ENCODE data around the gene AKAP13.
"Not testable (repeated sequence)": the region's sequence is repeated elsewhere in the genome, so short reads cannot be mapped to it uniquely, and the experiment has no call there.

Gene AKAP13

GRCh38 chr15:85477730-85478129, 97.3 kb downstream of the AKAP13 start:
- DNase-seq (ENCODE audit: low read depth in 1 of 2, low spot score in 1 of 2), result no peak
- TF ChIP-seq JUND (IDR thresholded peaks at IDR 0.05; ENCODE audit: low read depth), result no peak
- in situ Hi-C loops (cut with HindIII; ENCODE audit: low pct_unique_long_range_greater_than_20kb, low sequenced_read_pairs), result no loop called here

GRCh38 chr15:85479071-85479647, 98.8 kb downstream of the AKAP13 start:
- peak in 1 of 2 experiments; percentile 49 for DNase-seq (ENCODE audit: low read depth in 1 of 2, low spot score in 1 of 2)
- in situ Hi-C loops (cut with HindIII; ENCODE audit: low pct_unique_long_range_greater_than_20kb, low sequenced_read_pairs), result no loop called here
- no peak for TF ChIP-seq JUND (IDR thresholded peaks at IDR 0.05; ENCODE audit: low read depth)

GRCh38 chr15:85480923-85481322, 100.5 kb downstream of the AKAP13 start:
- no peak for DNase-seq (ENCODE audit: low read depth in 1 of 2, low spot score in 1 of 2)
- in situ Hi-C loops (cut with HindIII; ENCODE audit: low pct_unique_long_range_greater_than_20kb, low sequenced_read_pairs), result no loop called here
- no peak for TF ChIP-seq JUND (IDR thresholded peaks at IDR 0.05; ENCODE audit: low read depth)

- DNase-seq (ENCODE audit: low read depth in 1 of 2, low spot score in 1 of 2); in situ Hi-C loops (cut with HindIII; ENCODE audit: low pct_unique_long_range_greater_than_20kb, low sequenced_read_pairs): not testable (repeated sequence)
These were observed 101.1 kb downstream of the AKAP13 start for GRCh38 chr15:85481543-85481942.

GRCh38 chr15:85482894-85483293, 102.5 kb downstream of the AKAP13 start:
- in situ Hi-C loops (cut with HindIII; ENCODE audit: low pct_unique_long_range_greater_than_20kb, low sequenced_read_pairs), result no loop called here
- DNase-seq (ENCODE audit: low read depth in 1 of 2, low spot score in 1 of 2), result no peak
- no peak for TF ChIP-seq JUND (IDR thresholded peaks at IDR 0.05; ENCODE audit: low read depth)

GRCh38 chr15:85483955-85484354, 103.6 kb downstream of the AKAP13 start:
- in situ Hi-C loops (cut with HindIII; ENCODE audit: low pct_unique_long_range_greater_than_20kb, low sequenced_read_pairs); DNase-seq (ENCODE audit: low read depth in 1 of 2, low spot score in 1 of 2): not testable (repeated sequence)

GRCh38 chr15:85484923-85485322, 104.5 kb downstream of the AKAP13 start:
- in situ Hi-C loops (cut with HindIII; ENCODE audit: low pct_unique_long_range_greater_than_20kb, low sequenced_read_pairs); DNase-seq (ENCODE audit: low read depth in 1 of 2, low spot score in 1 of 2): not testable (repeated sequence)

- in situ Hi-C loops (cut with HindIII; ENCODE audit: low pct_unique_long_range_greater_than_20kb, low sequenced_read_pairs), result no loop called here
- TF ChIP-seq JUND (IDR thresholded peaks at IDR 0.05; ENCODE audit: low read depth), result no peak
- peak; percentile 50 to 84 for DNase-seq (ENCODE audit: low read depth in 1 of 2, low spot score in 1 of 2)
These were observed 105.7 kb downstream of the AKAP13 start for GRCh38 chr15:85485956-85486567.

- DNase-seq (ENCODE audit: low read depth in 1 of 2, low spot score in 1 of 2); in situ Hi-C loops (cut with HindIII; ENCODE audit: low pct_unique_long_range_greater_than_20kb, low sequenced_read_pairs): not testable (repeated sequence)
These were observed 107.4 kb downstream of the AKAP13 start for GRCh38 chr15:85487796-85488195.

- no peak for DNase-seq (ENCODE audit: low read depth in 1 of 2, low spot score in 1 of 2)
- in situ Hi-C loops (cut with HindIII; ENCODE audit: low pct_unique_long_range_greater_than_20kb, low sequenced_read_pairs), result no loop called here
- no peak for TF ChIP-seq JUND (IDR thresholded peaks at IDR 0.05; ENCODE audit: low read depth)
These were observed 108.6 kb downstream of the AKAP13 start for GRCh38 chr15:85488997-85489396.

- TF ChIP-seq JUND (IDR thresholded peaks at IDR 0.05; ENCODE audit: low read depth), result no peak
- no peak for DNase-seq (ENCODE audit: low read depth in 1 of 2, low spot score in 1 of 2)
- in situ Hi-C loops (cut with HindIII; ENCODE audit: low pct_unique_long_range_greater_than_20kb, low sequenced_read_pairs), result no loop called here
These were observed 109.5 kb downstream of the AKAP13 start for GRCh38 chr15:85489773-85490493.

- TF ChIP-seq JUND (IDR thresholded peaks at IDR 0.05; ENCODE audit: low read depth), result no peak
- no peak for DNase-seq (ENCODE audit: low read depth in 1 of 2, low spot score in 1 of 2)
- in situ Hi-C loops (cut with HindIII; ENCODE audit: low pct_unique_long_range_greater_than_20kb, low sequenced_read_pairs), result no loop called here
These were observed 110.5 kb downstream of the AKAP13 start for GRCh38 chr15:85490856-85491255.

GRCh38 chr15:85491691-85492090, 111.3 kb downstream of the AKAP13 start:
- no peak for TF ChIP-seq JUND (IDR thresholded peaks at IDR 0.05; ENCODE audit: low read depth)
- in situ Hi-C loops (cut with HindIII; ENCODE audit: low pct_unique_long_range_greater_than_20kb, low sequenced_read_pairs), result no loop called here

More at GRCh38 chr15:85491691-85492090, 111.3 kb downstream of the AKAP13 start:
- no peak for DNase-seq (ENCODE audit: low read depth in 1 of 2, low spot score in 1 of 2)
